HG02981 (cell line): Measurements from ENCODE around the gene MTA1.

Source experiments
- ATAC-seq: cut with Tn5 transposase; IDR thresholded peaks from one replicate; pipeline ENCODE4 v1.9.1; 2021; ENCODE audit warnings: mild to moderate bottlenecking, moderate library complexity; ENCODE audit not compliant: unreplicated experiment

The MTA1 gene

GRCh38 chr14:105442125-105442524, 22.5 kb downstream of the MTA1 start:
- no peak for ATAC-seq

GRCh38 chr14:105442834-105443233, 23.2 kb downstream of the MTA1 start:
- ATAC-seq, result no peak

- ATAC-seq, result no peak
Measured at GRCh38 chr14:105444859-105445258, 25.2 kb downstream of the MTA1 start.

- ATAC-seq, result no peak
Measured at GRCh38 chr14:105445290-105445689, 25.7 kb downstream of the MTA1 start.

- no peak for ATAC-seq
Measured at GRCh38 chr14:105445901-105446845, 26.5 kb downstream of the MTA1 start.

GRCh38 chr14:105446971-105447370, 27.3 kb downstream of the MTA1 start:
- no peak for ATAC-seq

GRCh38 chr14:105447651-105448640, 28.3 kb downstream of the MTA1 start:
- ATAC-seq, result no peak

GRCh38 chr14:105448706-105449111, 29.1 kb downstream of the MTA1 start:
- ATAC-seq, result no peak

- ATAC-seq, result no peak
Measured at GRCh38 chr14:105449276-105450122, 29.9 kb downstream of the MTA1 start.

GRCh38 chr14:105450123-105450505, 30.5 kb downstream of the MTA1 start:
- ATAC-seq, result no peak

GRCh38 chr14:105450864-105451720, 31.5 kb downstream of the MTA1 start:
- no peak for ATAC-seq

- no peak for ATAC-seq
Measured at GRCh38 chr14:105452963-105453362, 33.3 kb downstream of the MTA1 start.

- ATAC-seq, result no peak
Measured at GRCh38 chr14:105453847-105454246, 34.2 kb downstream of the MTA1 start.

GRCh38 chr14:105455086-105455640, 35.5 kb downstream of the MTA1 start:
- ATAC-seq, result no peak

GRCh38 chr14:105455766-105456660, 36.4 kb downstream of the MTA1 start:
- no peak for ATAC-seq

- ATAC-seq, result no peak
Measured at GRCh38 chr14:105456736-105457617, 37.4 kb downstream of the MTA1 start.

GRCh38 chr14:105458010-105458409, 38.4 kb downstream of the MTA1 start:
- ATAC-seq, result no peak
